Keratinocyte (primary cell): ENCODE measurements around the gene LBP. TPM values are rescaled to one million over a fixed set of nuclear protein-coding genes. Genes with fewer than 3 reads are reported as not detected.

Source experiments
- DNase-seq: peaks from one replicate; pipeline ENCODE4 v3.0.0-alpha.2; 2011; ENCODE audit warnings: low read depth, missing footprints, low spot score
- FAIRE-seq: peaks from 2 replicates; lab custom pipeline; 2011; peaks lifted over from hg19 to GRCh38; lab: Jason Lieb, UNC
- H2AFZ ChIP-seq: 2 replicates; pipeline ENCODE4 v1.6.0; 2012; ENCODE audit warnings: low read length, control low read depth, inconsistent platforms; ENCODE audit not compliant: control insufficient read depth
- H3K27ac ChIP-seq: 2 replicates; pipeline ENCODE4 v1.5.1; 2011; ENCODE audit warnings: low read length; ENCODE audit not compliant: control insufficient read depth, insufficient read depth
- H3K27me3 ChIP-seq: 3 replicates; pipeline ENCODE4 v1.6.0; 2011; ENCODE audit warnings: low read length; ENCODE audit not compliant: control insufficient read depth, insufficient read depth; ENCODE audit errors: extremely low read depth
- H3K36me3 ChIP-seq, 2 experiments: 2 replicates in 1 of 2; 3 replicates in 1 of 2; pipeline ENCODE4 v1.5.1; 2011; ENCODE audit warnings: low read length in 2 of 2, mild to moderate bottlenecking in 1 of 2; ENCODE audit not compliant: control insufficient read depth in 2 of 2, insufficient read depth in 2 of 2; ENCODE audit errors: extremely low read depth in 1 of 2
- H3K4me1 ChIP-seq: 3 replicates; pipeline ENCODE4 v1.5.1; 2011; ENCODE audit warnings: low read length; ENCODE audit not compliant: control insufficient read depth, insufficient read depth; ENCODE audit errors: extremely low read depth
- H3K4me2 ChIP-seq: 3 replicates; pipeline ENCODE4 v1.6.0; 2011; ENCODE audit warnings: low read depth, low read length; ENCODE audit not compliant: control insufficient read depth, insufficient read depth; ENCODE audit errors: extremely low read depth
- H3K4me3 ChIP-seq, 3 experiments: fragments of 200-600 bp in 1 of 3; sonication (generic) in 1 of 3; 2 replicates in 2 of 3; 3 replicates in 1 of 3; pipeline ENCODE4 v1.5.1; 2011 to 2016; ENCODE audit warnings: low read length in 3 of 3, mild to moderate bottlenecking in 3 of 3, control low read depth in 2 of 3, inconsistent platforms in 1 of 3, low read depth in 1 of 3, mixed read lengths in 1 of 3, mixed run types in 1 of 3, moderate library complexity in 1 of 3; ENCODE audit not compliant: control insufficient read depth in 2 of 3, insufficient read depth in 2 of 3; ENCODE audit errors: extremely low read depth in 1 of 3
- H3K79me2 ChIP-seq: 2 replicates; pipeline ENCODE4 v1.6.0; 2012; ENCODE audit warnings: low read length; ENCODE audit not compliant: control insufficient read depth, insufficient read depth
- H3K9ac ChIP-seq: 3 replicates; pipeline ENCODE4 v1.6.0; 2011; ENCODE audit warnings: low read length; ENCODE audit not compliant: control insufficient read depth, insufficient read depth; ENCODE audit errors: extremely low read depth
- H3K9me1 ChIP-seq: 3 replicates; pipeline ENCODE4 v1.6.0; 2011; ENCODE audit warnings: low read length; ENCODE audit not compliant: control insufficient read depth, insufficient read depth; ENCODE audit errors: extremely low read depth
- H3K9me3 ChIP-seq: 2 replicates; pipeline ENCODE4 v1.5.1; 2012; ENCODE audit warnings: low read depth, low read length; ENCODE audit not compliant: control insufficient read depth
- H4K20me1 ChIP-seq: 3 replicates; pipeline ENCODE4 v1.6.0; 2011; ENCODE audit warnings: low read length; ENCODE audit not compliant: control insufficient read depth, insufficient read depth; ENCODE audit errors: extremely low read depth
- CTCF ChIP-seq, 3 experiments: IDR thresholded peaks in 1 of 3; conservative IDR thresholded peaks in 1 of 3; optimal IDR thresholded peaks in 1 of 3; 2 replicates in 2 of 3; 3 replicates in 1 of 3; pipeline versions ENCODE3 to v1.5.1; 2011; ENCODE audit warnings: low read length in 3 of 3, mild to moderate bottlenecking in 3 of 3, moderate library complexity in 2 of 3, control low read depth in 1 of 3, inconsistent platforms in 1 of 3; ENCODE audit not compliant: insufficient read depth in 2 of 3; ENCODE audit errors: extremely low read depth in 1 of 3
- EZH2 ChIP-seq: IDR thresholded peaks from one replicate; pipeline ENCODE4 v1.6.1; 2012; ENCODE audit warnings: inconsistent platforms, mild to moderate bottlenecking, low read length, moderate library complexity
- dilution Hi-C: fragments of 300-500 bp; cut with MboI; formaldehyde crosslinking; loops from one replicate; pipeline ENCODE4 v1.7.0; 2020; ENCODE audit warnings: low sequenced_read_pairs; ENCODE audit not compliant: extremely low pct_ligation_motif_present
- polyA plus RNA-seq, 5 experiments: library from polyadenylated mRNA; depleted of rRNA in 3 of 5; stranded (reverse) in 3 of 5; stranded (forward) in 1 of 5; unstranded in 1 of 5; fragments of >200 nt; gene quantifications; 1 replicate in 1 of 5; 2 replicates in 3 of 5; 3 replicates in 1 of 5; pipeline versions ENCODE4 v1.2.1 to v1.2.3, GENCODE V29; 2011 to 2012; ENCODE audit warnings: missing spikeins in 2 of 5, low read depth in 1 of 5, low replicate concordance in 1 of 5

Gene LBP
- polyA plus RNA-seq, 1 donor (not counting 4 experiments of a cell fraction or from before 2014, with no cell fraction given), result not detected

- Histone ChIP-seq H3K4me1 (no peaks in the 10 kb centered on the region), H4K20me1 (no peaks in the 10 kb centered on the region), H3K4me2 (no peak overlapping the region), H3K9me1 (no peaks in the 10 kb centered on the region), H3K79me2 (no peaks in the 10 kb centered on the region), H2AFZ (no peak overlapping the region), H3K27ac (no peak overlapping the region), H3K36me3 (no peaks in the 10 kb centered on the region), H3K4me3 (no peak overlapping the region), H3K9me3 (no peaks in the 10 kb centered on the region), H3K27me3 (no peaks in the 10 kb centered on the region), H3K9ac (no peak overlapping the region)
- DNase-seq (no peak), FAIRE-seq (no peak)
- dilution Hi-C loops, result no loop called here
- no peak for TF ChIP-seq CTCF (optimal IDR thresholded peaks at IDR 0.05 in 1 of 3, IDR thresholded peaks at IDR 0.05 in 1 of 3, conservative IDR thresholded peaks at IDR 0.05 in 1 of 3; ENCODE audit: extremely low read depth in 1 of 3, insufficient read depth in 2 of 3, low read length in 3 of 3)
- no peak for TF ChIP-seq EZH2
These were observed 56.5 kb downstream of the LBP start for GRCh38 chr20:38402816-38403215.

GRCh38 chr20:38404016-38404415 lies 57.7 kb downstream of the LBP start:
- Histone ChIP-seq H3K4me3 (no peak overlapping the region), H2AFZ (no peak overlapping the region), H3K4me1 (no peaks in the 10 kb centered on the region), H4K20me1 (no peaks in the 10 kb centered on the region), H3K9ac (no peak overlapping the region), H3K79me2 (no peaks in the 10 kb centered on the region), H3K27me3 (no peaks in the 10 kb centered on the region), H3K27ac (no peak overlapping the region), H3K9me1 (no peaks in the 10 kb centered on the region), H3K9me3 (no peaks in the 10 kb centered on the region), H3K4me2 (no peak overlapping the region), H3K36me3 (no peaks in the 10 kb centered on the region)
- no peak for TF ChIP-seq EZH2
- no peak for TF ChIP-seq CTCF (optimal IDR thresholded peaks at IDR 0.05 in 1 of 3, IDR thresholded peaks at IDR 0.05 in 1 of 3, conservative IDR thresholded peaks at IDR 0.05 in 1 of 3; ENCODE audit: extremely low read depth in 1 of 3, insufficient read depth in 2 of 3, low read length in 3 of 3)
- dilution Hi-C loops, result no loop called here
- FAIRE-seq (no peak), DNase-seq (no peak)
